Regular cardiac myocyte (primary cell): ENCODE data around the gene STAU1. TPM values are rescaled to one million over a fixed set of nuclear protein-coding genes. Genes with fewer than 3 reads are reported as not detected.

Source experiments
- total RNA-seq: library from RNA; depleted of rRNA; stranded (reverse); fragments of >200 nt; gene quantifications from 2 replicates; pipeline ENCODE4 v1.2.3, GENCODE V29; 2014

The STAU1 gene, protein sequence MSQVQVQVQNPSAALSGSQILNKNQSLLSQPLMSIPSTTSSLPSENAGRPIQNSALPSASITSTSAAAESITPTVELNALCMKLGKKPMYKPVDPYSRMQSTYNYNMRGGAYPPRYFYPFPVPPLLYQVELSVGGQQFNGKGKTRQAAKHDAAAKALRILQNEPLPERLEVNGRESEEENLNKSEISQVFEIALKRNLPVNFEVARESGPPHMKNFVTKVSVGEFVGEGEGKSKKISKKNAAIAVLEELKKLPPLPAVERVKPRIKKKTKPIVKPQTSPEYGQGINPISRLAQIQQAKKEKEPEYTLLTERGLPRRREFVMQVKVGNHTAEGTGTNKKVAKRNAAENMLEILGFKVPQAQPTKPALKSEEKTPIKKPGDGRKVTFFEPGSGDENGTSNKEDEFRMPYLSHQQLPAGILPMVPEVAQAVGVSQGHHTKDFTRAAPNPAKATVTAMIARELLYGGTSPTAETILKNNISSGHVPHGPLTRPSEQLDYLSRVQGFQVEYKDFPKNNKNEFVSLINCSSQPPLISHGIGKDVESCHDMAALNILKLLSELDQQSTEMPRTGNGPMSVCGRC
- total RNA-seq = 32.4 and 40.5 TPM in 2 replicates

DNA sequence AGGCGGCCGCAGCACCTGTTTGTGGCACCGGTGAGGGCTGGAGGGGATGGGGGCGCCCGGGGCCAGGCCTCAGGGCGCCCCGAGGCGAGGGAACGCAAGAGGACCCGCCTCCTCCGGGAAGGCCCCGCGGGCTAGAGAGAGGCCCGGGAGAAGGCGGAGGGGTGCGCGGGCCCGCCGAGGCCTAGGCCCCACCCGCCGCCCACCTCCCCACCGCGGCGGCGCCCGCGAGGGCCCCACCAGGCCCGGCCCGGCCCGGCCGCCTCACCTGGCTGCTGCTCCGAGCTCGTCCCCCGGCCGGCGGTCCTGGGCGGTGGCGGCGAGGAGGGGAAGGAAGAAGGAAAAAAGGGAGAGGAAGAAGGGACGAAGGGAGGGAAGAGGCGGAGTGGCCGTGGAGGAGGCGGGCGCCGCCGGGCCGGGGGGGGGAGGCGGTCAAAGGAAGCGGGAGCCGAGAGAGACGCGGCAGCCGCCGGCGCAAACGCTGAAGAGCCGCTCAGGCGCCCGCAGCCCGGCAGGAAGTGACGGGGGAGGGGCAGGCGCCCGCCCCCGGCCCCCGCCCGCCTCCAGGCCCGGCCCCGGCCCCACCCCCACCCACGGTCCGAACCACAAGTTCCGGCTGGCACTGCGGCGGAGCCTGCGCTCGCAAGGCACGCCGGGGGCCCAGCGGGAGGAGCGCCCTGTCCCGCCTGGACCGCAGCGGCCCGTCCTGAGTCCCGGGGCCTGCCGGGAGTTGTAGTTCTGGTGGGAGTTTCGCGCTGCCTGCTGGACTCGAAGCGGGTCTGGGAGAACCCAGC is at the start of gene STAU1:
Gene STAU1 (minus strand): TSS at position 484 of the 791 bp plus-strand sequence. CDS start 22,133 bp downstream, outside the sequence.

DNA sequence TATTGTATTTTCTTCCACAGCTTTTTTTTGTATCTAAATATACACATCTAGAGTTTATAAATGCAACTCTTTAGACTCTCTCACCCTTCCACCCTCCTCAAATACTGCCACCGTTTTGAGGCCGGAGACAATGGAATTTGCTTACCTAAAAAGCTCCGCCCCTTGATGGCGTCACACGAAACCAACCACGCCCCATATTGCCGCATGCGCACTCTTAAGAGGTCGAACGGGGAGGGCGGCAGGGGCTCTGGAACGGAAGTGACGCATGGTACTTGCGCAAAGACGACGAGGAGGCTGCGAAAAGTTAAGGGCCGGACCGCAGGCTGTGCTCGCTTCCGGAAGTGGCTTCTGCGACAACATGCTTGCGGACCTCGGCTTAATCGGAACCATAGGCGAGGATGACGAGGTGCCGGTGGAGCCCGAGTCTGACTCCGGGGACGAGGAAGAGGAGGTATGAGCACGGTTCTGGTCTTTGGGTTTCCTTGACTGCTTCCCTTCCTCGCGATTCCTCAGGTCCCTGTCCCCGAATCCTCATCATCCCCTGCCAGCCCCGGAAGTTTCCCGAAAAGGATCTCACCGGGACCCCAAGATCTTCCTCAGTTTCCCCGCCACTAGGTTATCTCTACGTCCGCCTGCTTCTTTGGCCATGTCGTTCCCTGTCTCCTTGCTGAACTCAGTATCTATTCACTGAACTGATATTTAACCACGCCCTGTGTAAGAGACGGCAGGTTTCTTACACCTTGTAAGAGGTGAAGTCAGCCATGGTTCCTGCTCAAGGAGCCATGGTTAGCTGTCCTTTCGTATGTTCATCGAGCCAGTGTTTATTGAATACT is 31.2 kb upstream of the STAU1 start, which contains the start of gene DDX27:
Gene DDX27 (plus strand): TSS at position 326 of the 833 bp plus-strand sequence. CDS start 33 bp downstream, at position 359.

Other genes with a start within 250 kb of the STAU1 start
- gene CSE1L, start 142.0 kb downstream of the STAU1 start, total RNA-seq = 69.9 and 141 TPM in 2 replicates
- gene DDX27, start 31.1 kb upstream of the STAU1 start, total RNA-seq = 29.9 and 49.7 TPM in 2 replicates
- 39.3 and 40.3 TPM in 2 replicates for gene ZNFX1, start 89.7 kb upstream of the STAU1 start, total RNA-seq